Measurements from ENCODE around the gene FBXL16.

The FBXL16 gene

DNA sequence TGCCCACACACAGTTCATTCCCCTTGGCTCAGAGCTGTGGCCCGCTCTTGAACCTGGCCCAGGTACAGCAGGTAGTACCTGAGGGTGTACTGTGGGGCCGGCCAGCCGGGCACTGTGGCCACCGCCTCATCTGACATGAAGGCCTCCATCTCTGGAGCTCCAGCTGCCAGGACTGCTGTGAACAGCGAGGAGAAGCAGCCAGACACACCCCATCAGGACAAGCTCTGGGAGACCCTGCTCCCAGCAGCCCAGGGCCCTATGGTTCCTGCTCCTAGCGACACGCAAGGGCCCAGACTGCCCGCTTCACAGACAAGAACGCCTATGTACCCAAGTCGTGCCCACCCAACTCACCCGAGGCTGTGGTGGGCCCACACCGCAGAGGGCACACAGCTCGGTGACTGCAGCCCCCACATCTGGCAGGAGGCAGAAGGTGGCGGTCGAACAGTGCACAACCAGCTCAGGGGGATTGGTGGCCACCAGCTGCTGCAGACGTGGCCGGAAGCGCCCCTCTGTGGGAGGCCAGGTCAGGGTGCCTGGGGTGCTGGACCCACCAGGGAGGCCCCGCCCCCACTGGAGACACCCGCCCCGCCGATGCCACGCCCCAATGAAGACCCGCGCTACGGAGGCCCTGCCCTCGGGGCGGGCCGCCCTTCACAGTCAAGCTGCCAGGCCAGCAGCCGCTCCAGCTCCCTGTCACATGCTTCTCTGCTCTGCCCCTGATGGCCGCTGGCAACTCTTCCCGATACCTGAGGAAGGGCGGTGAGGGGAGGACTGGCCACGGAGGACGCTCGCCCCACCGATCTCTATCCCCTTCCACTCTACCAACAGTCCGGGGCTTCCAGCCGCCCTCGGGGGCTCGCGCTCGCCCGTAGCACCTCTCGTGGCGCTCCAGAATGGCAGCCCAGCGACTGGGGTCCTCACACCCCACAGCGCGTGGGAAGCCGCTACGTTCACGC is 26.5 kb downstream of the FBXL16 start:
- in situ Hi-C loops (cut with MboI; ENCODE audit: low sequenced_read_pairs): no loop called here

DNA sequence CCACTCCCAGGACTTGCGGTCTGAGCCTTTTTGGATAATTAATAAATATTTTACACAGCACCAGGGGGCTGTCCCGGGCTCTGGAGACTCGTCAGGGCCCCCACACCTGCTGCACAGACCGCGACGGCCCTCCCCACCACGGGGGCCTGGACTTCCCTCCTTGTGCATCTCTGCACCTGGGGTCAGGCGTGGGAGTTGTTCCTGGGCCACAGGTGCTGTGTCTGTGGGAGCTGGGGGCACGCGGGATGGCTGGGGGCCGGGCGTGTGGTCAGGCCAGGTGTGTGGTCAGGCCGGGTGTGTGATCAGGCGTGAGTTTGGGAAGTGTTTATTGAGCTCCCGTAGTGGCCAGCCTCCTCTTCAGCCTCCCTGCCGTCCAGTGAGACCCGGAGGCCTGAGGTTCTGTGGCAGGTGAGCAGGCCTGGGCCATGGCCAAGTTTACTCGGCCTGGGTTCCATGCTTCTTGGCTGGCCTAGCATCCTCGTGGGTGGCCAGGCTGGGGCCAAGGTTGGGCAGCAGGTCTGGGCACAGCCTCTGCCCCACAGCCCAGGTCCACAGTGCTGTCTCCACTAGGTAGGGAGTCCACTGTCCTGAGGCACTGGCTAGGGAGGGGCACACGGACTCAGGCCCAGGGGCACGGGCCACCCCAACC is 27.3 kb downstream of the FBXL16 start:
- in situ Hi-C loops (cut with MboI; ENCODE audit: low sequenced_read_pairs): no loop called here

DNA sequence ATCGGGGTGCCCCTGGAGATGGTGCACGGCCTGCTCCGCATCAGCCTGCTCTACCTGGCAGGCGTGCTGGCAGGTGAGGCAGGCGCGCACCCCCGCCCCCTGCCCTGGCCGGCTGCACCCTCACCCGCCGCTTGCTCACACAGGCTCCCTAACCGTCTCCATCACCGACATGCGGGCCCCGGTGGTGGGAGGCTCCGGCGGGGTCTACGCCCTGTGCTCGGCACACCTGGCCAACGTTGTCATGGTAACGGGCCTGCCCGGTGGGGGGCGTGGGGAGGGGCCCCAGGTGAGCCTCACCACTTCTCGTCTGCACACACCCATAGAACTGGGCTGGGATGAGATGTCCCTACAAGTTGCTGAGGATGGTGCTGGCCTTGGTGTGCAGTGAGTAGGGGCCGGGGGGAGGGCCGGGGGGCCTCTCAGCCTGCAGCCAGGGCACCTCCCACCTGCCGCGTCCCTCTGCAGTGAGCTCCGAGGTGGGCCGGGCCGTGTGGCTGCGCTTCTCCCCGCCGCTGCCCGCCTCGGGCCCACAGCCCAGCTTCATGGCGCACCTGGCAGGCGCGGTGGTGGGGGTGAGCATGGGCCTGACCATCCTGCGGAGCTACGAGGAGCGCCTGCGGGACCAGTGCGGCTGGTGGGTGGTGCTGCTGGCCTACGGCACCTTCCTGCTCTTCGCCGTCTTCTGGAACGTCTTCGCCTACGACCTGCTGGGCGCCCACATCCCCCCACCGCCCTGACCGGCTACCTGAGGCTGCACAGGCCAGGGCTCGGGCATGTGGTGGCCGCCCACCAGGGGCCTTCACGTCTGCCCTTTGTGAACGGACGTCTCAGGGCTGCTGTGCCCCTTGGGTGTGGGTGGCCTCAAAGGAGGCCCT is 28.0 kb downstream of the FBXL16 start:
- in situ Hi-C loops (cut with MboI; ENCODE audit: low sequenced_read_pairs): no loop called here

DNA sequence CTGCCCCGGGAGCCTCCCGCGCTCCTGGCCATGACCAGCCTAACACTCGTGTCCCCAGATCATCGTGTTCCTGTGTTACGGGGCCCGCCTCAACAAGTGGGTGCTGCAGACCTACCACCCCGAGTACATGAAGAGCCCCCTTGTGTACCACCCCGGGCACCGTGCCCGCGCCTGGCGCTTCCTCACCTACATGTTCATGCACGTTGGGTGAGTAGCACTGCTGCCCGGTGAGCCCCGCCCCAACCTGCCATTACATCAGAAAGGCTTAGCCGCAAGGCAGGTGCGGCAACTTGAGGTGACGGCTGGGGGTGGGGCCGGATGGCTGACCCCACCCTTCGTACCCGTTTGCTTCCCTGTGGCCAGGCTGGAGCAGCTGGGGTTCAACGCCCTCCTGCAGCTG is 28.7 kb downstream of the FBXL16 start:
- in situ Hi-C loops (cut with MboI; ENCODE audit: low sequenced_read_pairs): no loop called here

DNA sequence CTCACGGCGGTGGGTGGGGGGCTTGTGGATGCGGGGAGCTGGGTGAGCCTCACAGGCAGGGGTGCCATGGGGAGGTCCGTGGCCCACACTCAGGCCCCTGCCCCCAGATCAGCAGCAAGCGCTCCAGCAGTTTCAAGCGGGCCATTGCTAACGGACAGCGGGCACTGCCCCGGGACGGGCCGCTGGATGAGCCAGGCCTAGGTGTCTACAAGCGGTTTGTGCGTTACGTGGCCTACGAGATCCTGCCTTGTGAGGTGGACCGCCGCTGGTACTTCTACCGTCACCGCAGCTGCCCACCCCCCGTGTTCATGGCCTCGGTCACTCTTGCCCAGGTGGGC is 29.1 kb downstream of the FBXL16 start:
- in situ Hi-C loops (cut with MboI; ENCODE audit: low sequenced_read_pairs): no loop called here

DNA sequence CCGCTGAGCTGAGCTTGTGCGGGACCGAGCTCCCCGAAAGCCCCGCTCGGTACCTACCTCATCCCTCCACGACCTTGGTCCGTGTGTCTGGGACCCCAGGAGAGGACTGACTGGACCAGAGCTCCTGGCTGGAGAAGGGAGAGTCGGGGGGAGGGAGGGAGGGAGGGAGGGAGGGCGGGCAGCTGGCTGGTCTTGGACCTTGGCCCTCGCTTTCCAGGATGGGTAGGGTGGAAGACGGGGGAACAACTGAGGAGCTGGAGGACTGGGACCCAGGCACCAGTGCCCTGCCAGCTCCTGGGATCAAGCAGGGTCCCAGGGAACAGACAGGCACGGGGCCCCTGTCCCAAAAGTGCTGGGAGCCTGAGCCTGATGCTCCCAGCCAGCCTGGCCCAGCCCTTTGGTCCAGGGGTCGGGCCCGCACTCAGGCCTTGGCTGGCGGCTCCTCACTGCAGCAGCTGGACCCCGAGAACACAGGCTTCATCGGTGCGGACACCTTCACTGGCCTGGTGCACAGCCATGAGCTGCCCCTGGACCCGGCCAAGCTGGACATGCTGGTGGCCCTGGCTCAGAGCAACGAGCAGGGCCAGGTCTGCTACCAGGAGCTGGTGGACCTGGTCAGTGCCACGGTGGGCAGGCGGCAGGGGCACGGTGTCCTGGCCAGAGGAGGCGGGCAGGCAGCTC is 29.6 kb downstream of the FBXL16 start:
- in situ Hi-C loops (cut with MboI; ENCODE audit: low sequenced_read_pairs): no loop called here

DNA sequence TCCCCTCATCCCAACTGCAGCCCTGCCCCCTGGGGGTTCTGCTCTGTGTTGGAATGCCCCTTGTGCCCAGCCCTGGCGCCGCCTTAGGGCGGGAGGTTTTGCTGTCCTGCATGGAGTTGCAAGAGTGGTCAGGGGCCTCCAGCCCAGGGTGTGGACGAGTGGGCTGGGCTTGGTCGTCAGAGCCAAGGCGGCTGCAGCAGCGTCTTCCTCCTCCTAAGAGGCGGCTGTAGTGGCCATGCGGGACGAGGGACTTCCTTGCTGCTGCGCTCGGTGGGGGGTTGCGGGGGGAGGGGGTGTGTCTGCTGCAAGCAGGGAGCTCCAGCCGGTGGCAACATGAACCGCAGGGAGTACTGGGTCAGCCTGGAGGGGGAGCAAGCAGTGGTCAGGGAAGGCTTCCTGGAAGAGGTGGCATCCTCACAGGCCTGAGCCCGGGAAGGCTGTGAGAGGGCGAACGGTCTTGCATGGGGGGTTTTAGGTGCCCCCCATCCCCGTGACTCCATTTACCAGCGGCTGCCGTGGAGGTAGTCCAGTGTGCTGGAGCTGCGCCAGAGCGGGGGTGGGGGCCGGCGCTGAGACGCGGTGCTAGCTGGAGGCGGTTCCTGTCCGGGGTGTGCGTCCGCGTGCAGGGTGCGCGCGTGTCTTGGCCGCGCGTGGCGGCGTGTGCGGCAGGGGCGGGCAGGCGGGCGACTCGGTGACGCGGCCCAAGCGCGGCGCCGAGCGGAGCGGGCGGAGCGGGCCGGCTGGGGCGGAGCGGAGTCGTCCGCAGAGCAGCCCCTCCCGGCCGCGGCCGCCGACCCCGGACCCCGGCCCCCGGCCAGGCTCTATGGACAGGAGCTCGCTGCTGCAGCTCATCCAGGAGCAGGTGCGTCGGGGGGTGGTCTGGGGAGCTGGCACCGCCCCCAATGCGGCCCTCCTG is 30.4 kb downstream of the FBXL16 start, which contains the start of gene RHBDL1:
RHBDL1 (plus strand) TSS at position 704 of the 916 bp plus-strand sequence; CDS start at position 824, 120 bp downstream.
- in situ Hi-C loops (cut with MboI; ENCODE audit: low sequenced_read_pairs): no loop called here

DNA sequence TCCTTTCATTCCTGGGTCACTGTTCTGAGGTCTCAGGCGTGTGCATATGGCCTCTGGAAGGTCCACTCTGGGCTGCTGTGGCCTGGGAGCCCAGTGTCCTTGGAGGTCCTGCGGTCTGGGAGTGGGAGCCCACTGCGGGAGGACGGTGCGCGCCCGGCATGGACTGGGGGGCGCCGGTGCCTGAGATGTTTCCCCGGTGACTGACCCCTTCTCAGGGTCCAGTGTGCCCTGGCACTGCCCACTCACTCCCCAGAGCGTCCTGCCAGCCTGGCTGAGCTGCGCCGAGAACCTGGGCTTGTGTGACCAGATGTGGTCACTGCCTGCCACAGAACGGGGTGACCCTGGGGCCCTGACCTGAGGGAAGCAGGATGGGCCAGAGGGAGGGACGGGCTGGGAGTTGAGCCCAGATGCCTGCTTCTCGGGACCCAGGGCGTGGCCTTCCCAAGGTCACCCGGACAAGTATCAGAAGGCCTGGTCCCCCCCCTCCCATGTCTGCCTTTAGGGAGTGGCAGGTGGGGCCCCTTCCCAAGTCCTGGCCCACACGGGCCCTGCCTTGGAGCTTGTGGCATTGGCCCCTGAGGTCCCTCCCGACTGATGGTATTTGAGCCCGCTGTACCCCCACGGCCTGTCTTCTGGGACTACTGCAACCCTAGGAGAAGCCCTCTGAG is 31.3 kb downstream of the FBXL16 start:
- in situ Hi-C loops (cut with MboI; ENCODE audit: low sequenced_read_pairs): no loop called here

DNA sequence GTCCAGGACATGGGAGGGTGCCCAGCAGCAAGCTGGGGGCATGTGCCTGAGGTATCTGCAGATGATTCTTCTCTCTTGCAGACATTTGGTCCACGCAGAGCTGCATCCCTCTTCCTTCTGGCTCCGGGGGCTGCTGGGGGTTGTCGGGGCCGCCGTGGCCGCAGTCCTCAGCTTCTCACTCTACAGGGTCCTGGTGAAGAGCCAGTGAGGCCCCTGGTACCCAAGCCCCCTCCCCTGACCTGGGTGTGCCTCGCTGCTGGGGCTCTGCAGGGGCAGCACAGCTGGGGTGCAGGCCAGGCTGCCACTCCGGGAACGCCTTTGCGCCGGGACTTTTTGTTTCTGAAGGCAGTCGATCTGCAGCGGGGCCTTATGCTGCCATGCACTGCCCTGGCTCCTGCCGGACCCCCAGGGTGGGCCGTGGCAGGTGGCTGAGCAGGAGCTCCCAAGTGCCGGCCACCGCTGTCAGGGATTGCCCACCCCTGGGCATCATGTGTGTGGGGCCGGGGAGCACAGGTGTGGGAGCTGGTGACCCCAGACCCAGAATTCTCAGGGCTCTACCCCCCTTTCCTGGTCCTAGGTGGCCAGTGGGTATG is 32.1 kb downstream of the FBXL16 start:
- in situ Hi-C loops (cut with MboI; ENCODE audit: low sequenced_read_pairs): no loop called here

DNA sequence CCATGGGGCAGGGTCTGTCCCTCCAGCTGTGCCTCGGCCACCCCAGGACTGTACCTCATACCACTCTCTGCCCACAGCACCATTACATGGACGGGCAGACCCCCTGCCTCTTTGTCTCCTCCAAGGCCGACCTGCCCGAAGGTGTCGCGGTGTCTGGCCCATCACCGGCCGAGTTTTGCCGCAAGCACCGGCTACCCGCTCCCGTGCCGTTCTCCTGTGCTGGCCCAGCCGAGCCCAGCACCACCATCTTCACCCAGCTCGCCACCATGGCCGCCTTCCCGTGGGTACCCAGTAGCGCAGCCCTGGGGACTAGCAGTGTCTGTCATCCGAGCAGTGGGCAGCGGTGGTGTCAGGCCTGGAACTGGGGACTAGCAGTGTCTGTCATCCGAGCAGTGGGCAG is 32.8 kb downstream of the FBXL16 start:
- in situ Hi-C loops (cut with MboI; ENCODE audit: low sequenced_read_pairs): no loop called here

DNA sequence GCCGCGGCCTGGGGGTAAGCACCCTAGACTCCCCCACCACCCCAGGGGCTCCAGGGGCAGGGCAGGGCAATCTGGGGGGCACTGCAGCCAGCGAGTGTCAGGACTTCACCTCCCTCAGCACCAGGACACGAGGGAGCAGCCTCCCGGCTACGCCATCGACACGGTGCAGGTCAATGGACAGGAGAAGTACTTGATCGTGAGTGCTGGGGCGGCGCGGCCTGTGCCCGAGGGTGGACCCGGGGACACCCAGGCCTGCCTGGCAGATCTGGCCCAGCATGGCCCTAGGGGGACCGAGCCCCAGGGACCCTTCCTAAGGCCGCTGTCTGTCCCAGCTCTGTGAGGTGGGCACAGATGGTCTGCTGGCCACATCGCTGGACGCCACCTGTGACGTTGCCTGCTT is 33.2 kb downstream of the FBXL16 start:
- in situ Hi-C loops (cut with MboI; ENCODE audit: low sequenced_read_pairs): no loop called here

DNA sequence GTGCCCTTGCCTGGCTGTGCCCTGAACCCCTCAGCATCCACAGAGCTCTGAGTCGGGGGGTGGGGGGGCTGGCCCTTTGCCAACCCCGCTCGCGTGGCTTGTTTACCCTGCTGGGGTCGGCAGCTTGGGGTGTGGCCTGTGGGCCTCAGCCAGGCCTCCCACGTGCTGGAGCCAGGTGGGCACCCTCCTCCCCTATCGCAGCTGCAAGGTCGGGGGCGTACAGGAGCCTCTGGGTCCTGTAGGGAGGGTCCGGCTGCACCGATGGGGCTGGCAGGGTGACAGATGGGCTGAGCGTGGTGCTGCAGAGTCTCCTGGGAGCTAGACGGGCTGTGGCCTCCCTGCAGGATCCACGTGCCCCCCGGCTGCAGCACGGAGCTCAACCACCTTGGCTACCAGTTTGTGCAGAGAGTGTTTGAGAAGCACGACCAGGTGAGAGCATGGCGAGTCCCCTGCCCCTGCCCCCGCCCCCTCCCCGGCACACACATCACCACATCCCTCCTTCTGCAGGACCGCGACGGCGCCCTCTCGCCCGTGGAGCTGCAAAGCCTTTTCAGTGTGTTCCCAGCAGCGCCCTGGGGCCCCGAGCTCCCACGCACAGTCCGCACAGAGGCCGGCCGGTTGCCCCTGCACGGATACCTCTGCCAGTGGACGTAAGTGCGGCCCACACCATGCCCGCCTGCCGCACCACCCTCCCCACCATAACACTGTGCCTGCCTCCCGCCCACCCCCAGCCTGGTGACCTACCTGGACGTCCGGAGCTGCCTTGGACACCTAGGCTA is 34.1 kb downstream of the FBXL16 start:
- in situ Hi-C loops (cut with MboI; ENCODE audit: low sequenced_read_pairs): no loop called here

DNA sequence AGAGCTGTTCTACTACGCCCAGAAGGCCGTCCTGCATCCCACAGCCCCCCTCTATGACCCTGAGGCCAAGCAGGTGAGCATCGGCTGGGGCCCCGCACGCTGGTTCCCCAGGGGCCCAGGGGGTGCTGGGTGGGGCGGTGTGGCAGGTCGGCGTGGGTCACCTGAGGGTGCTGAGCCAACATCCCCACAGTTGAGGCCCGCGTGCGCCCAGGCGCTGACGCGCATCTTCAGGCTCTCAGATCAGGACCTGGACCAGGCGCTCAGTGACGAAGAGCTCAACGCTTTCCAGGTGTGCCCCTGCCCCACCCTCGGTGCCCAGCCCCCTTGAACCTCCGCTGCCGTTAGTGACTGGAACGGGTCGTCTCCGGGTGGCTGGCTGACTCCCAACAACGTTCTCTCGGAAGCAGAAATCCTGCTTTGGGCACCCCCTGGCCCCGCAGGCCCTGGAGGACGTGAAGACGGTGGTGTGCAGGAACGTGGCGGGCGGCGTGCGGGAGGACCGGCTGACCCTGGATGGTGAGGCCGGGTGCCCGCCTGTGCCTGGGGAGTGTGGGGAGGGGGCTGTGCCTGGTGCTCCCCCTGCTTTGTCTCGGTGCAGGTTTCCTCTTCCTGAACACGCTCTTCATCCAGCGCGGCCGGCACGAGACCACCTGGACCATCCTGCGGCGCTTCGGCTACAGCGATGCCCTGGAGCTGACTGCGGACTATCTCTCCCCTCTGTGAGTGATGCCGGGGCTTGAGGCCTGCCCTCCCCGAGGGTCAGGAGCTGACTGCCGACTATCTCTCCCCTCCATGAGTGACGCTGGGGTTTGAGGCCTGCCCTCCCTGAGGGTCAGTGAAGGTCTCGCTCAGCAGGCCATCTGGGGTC is 34.9 kb downstream of the FBXL16 start:
- in situ Hi-C loops (cut with MboI; ENCODE audit: low sequenced_read_pairs): no loop called here

DNA sequence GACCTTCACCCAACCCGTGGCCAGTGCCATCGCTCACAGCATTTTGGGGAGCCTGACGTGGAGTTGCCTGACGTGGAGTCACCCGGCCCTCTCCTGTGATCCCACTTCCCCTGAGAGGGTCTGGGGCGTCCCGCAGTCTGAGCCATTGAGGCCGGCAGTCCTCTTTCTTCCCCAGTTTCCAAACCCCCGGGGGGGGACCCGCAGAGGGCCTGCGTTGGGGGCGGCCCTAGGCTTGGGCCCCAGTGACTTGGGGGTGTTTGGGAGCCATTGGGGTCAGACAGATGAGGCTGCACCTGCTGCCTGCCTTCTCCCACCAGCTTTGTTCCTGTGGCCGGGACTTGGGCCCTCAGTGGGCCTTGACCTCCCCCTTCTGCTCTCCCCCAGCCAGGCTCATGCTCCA is 35.9 kb downstream of the FBXL16 start:
- in situ Hi-C loops (cut with MboI; ENCODE audit: low sequenced_read_pairs): no loop called here

DNA sequence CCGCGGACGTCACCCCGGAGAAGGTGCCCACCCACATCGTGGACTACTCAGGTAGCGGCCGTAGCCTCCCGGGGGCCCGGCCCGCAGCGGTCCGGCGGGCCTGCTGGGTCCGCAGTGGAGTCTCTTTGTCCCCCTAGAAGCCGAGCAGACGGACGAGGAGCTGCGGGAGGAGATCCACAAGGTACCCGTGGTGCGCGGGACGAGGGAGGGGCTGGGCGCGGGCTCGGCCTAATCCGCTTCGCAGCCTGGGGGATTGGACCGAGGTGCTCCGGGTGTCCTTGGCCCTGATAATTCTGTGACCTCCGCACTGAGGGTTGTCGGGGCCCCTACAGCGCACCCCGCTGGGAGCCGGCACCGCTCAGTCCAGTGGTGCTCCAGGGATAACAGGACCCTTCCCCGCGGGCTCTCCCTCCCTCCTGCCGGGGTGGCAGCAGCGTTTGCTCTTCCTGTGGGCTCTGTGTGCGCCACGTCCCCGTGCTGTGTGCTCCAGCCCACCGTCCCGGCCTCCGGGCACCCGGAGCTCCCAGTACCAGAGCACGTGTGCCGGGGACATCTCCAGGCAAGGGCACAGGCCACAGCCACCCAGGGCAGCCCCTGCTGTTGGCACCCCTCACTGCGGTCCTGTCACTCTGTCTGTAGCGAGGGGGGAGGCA is 37.0 kb downstream of the FBXL16 start:
- in situ Hi-C loops (cut with MboI; ENCODE audit: low sequenced_read_pairs): no loop called here

DNA sequence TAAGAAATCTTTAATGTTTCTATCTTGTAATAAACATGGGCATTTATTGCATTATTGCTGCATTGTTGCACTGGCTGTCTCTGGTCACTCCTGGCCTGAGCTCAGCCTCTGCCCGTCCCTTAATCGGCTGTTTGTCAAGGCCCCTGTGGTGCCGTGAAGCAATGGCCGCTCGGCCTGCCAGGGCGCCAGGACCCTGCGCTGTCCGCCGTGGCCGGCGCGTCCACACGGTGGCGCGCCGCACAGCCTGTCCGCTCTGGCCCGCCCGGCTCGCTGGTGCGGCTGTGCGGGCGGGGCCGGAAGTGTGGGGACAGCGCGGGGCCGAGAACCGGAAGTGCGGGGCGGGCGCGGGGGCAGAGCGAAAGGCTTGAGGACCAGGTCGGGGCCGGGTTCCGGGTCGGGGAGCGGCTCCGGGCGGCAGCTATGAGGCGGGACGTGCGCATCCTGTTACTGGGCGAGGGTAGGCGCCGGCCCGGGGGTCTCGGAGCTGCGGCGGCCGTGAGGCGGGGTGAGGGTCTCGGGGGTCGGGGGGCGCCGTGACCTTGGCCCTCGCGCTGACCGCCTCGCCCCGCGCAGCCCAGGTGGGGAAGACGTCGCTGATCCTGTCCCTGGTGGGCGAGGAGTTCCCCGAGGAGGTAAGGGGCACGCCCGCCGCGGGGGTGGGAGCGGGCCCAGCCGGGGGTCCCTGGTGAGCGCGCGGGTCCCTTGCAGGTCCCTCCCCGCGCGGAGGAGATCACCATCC is 37.7 kb downstream of the FBXL16 start, which contains the start of gene RHOT2:
RHOT2 (plus strand) TSS at position 353 of the 739 bp plus-strand sequence; CDS start at position 421, 68 bp downstream.
- in situ Hi-C loops (cut with MboI; ENCODE audit: low sequenced_read_pairs): no loop called here

All from hTERT RPE-1 (cell line).